AG04449 (cell line): ENCODE results near the gene DLD.
"Not testable (repeated sequence)": the region's sequence is repeated elsewhere in the genome, so short reads cannot be mapped to it uniquely, and the experiment has no call there.

Experiments
- CTCF ChIA-PET: fragments of 350-600 bp; formaldehyde crosslinking; extraction: SDS; loops from one replicate; lab custom pipeline; 2021; ENCODE audit warnings: antibody characterized with exemption; lab: Yijun Ruan, JAX
- POLR2A ChIA-PET: fragments of 400-600, 350-600 bp; formaldehyde crosslinking; extraction: SDS; loops from one replicate; lab custom pipeline; 2020; ENCODE audit warnings: antibody characterized with exemption, inconsistent platforms; lab: Yijun Ruan, JAX
- DNase-seq: peaks from one replicate; pipeline ENCODE4 v3.0.0-alpha.2; 2010; ENCODE audit warnings: low read depth, low spot score
- H3K4me3 ChIP-seq: 2 replicates; pipeline ENCODE4 v1.5.1; 2011; ENCODE audit warnings: low read depth, mild to moderate bottlenecking, control low read depth, low read length
- TF ChIP-seq, protein P1 (sequence below): IDR thresholded peaks from one replicate; pipeline ENCODE4 v1.5.1; 2011; ENCODE audit warnings: mild to moderate bottlenecking, moderate library complexity, low read length, control low read depth, inconsistent platforms; ENCODE audit not compliant: insufficient read depth; ENCODE audit errors: missing control alignments

Gene DLD

GRCh38 chr7:107890493-107890961 is 456 bp upstream of the DLD start:
- ChIA-PET CTCF (interaction anchor here (0.8 to 6.9 kb wide), 6 partner anchors 11 to 256 kb away, joined by 3 to 76 read pairs (median 4); no protein-coding TSS in a partner anchor), POLR2A (interaction anchor here (1.5 kb wide), 1 partner anchor 12 kb away, joined by 4 read pairs; no protein-coding TSS in a partner anchor)
- TF ChIP-seq, protein P1, sequence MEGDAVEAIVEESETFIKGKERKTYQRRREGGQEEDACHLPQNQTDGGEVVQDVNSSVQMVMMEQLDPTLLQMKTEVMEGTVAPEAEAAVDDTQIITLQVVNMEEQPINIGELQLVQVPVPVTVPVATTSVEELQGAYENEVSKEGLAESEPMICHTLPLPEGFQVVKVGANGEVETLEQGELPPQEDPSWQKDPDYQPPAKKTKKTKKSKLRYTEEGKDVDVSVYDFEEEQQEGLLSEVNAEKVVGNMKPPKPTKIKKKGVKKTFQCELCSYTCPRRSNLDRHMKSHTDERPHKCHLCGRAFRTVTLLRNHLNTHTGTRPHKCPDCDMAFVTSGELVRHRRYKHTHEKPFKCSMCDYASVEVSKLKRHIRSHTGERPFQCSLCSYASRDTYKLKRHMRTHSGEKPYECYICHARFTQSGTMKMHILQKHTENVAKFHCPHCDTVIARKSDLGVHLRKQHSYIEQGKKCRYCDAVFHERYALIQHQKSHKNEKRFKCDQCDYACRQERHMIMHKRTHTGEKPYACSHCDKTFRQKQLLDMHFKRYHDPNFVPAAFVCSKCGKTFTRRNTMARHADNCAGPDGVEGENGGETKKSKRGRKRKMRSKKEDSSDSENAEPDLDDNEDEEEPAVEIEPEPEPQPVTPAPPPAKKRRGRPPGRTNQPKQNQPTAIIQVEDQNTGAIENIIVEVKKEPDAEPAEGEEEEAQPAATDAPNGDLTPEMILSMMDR, result no peak
- peak overlapping the region; percentile 93 for H3K4me3 ChIP-seq
- no peak for DNase-seq

- no peak for DNase-seq
- CTCF ChIA-PET, result interaction anchor here (1.2 to 6.9 kb wide), 5 partner anchors 12 to 254 kb away, joined by 3 to 76 read pairs (median 4); no protein-coding TSS in a partner anchor
- POLR2A ChIA-PET, result interaction anchor here (1.5 kb wide), 1 partner anchor 11 kb away, joined by 4 read pairs; no protein-coding TSS in a partner anchor
Measured at GRCh38 chr7:107891636-107892366, 818 bp downstream of the DLD start.

DNA sequence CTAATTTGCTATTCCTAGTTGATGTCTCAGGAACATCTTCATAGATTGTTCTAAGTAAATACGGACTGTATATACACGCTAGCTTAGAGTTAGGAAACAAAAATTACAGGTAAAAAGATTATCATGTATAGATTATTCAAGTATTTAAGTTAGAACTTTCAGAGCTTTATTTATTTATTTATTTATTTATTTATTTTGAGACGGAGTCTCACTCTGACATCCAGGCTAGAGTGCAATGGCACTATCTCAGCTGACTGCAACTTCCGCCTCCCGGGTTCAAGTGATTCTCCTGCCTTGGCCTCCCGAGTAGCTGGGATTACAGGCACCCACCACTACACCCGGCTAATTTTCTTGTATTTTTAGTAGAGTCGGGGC is 1.4 kb downstream of the DLD start:
- DNase-seq, POLR2A ChIA-PET: not testable (repeated sequence)
- CTCF ChIA-PET, result interaction anchor here (1.1 to 6.9 kb wide), 4 partner anchors 13 to 254 kb away, joined by 3 to 76 read pairs (median 4); no protein-coding TSS in a partner anchor
- peak overlapping the region; percentile 93 for H3K4me3 ChIP-seq

More at GRCh38 chr7:107891636-107892366, 818 bp downstream of the DLD start:
- H3K4me3 ChIP-seq, result peak overlapping the region; percentile 93
- TF ChIP-seq, protein P1, result no peak

GRCh38 chr7:107898997-107899594 is 8.1 kb downstream of the DLD start:
- no peak for DNase-seq
- POLR2A ChIA-PET, result no interaction called here
- H3K4me3 ChIP-seq, result no peak overlapping the region
- TF ChIP-seq, protein P1, result no peak
- CTCF ChIA-PET, result no interaction called here

DNA sequence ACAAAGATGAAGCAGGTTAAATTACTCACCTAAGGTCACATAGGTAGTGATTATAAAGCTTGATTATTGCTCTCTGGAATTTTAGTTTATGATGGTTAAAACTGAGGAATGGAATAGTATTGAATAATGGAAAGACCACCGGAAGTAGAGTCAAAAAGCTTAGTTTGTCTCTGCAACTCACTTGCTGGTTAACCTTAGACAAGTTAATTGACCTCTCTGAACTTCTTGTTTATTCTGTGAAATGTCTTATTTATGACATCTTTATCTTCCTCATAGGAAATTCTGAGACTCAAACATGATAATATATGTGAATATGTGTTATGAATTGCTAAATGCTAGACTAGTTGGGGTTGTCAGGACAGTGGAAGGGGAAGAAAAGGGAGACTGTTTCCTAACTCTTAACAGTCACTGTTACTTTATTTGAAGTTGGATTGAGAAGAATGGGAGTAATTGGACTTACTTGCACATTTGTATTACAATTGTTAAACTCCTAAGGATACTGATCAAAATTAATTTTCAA is 9.6 kb downstream of the DLD start:
- no peak overlapping the region for H3K4me3 ChIP-seq
- TF ChIP-seq, protein P1, result no peak
- ChIA-PET CTCF (interaction anchor here (1.1 to 2.5 kb wide), 2 partner anchors 9 to 245 kb away, joined by 3 to 14 read pairs; no protein-coding TSS in a partner anchor), POLR2A (no interaction called here)
- no peak for DNase-seq

- CTCF ChIA-PET, result interaction anchor here (1.0 kb wide), 1 partner anchor 8 kb away, joined by 3 read pairs; no protein-coding TSS in a partner anchor
- TF ChIP-seq, protein P1, result no peak
- POLR2A ChIA-PET, result interaction anchor here (0.9 kb wide), 1 partner anchor 11 kb away, joined by 4 read pairs; the partner anchor contains the start of gene DLD
- H3K4me3 ChIP-seq, result no peak overlapping the region
- DNase-seq, result no peak
Measured at GRCh38 chr7:107902381-107902780, 11.4 kb downstream of the DLD start.
